Measurements from ENCODE around the gene UCN2. TPM values are rescaled to one million over a fixed set of nuclear protein-coding genes. Genes with fewer than 3 reads are reported as not detected.
A peak's percentile ranks its signal among the peaks of the same experiment; 100 is the strongest.
"Not testable (repeated sequence)": the region's sequence is repeated elsewhere in the genome, so short reads cannot be mapped to it uniquely, and the experiment has no call there.

The UCN2 gene
- total RNA-seq, 2 donors from 2014 or later, result not detected

DNA sequence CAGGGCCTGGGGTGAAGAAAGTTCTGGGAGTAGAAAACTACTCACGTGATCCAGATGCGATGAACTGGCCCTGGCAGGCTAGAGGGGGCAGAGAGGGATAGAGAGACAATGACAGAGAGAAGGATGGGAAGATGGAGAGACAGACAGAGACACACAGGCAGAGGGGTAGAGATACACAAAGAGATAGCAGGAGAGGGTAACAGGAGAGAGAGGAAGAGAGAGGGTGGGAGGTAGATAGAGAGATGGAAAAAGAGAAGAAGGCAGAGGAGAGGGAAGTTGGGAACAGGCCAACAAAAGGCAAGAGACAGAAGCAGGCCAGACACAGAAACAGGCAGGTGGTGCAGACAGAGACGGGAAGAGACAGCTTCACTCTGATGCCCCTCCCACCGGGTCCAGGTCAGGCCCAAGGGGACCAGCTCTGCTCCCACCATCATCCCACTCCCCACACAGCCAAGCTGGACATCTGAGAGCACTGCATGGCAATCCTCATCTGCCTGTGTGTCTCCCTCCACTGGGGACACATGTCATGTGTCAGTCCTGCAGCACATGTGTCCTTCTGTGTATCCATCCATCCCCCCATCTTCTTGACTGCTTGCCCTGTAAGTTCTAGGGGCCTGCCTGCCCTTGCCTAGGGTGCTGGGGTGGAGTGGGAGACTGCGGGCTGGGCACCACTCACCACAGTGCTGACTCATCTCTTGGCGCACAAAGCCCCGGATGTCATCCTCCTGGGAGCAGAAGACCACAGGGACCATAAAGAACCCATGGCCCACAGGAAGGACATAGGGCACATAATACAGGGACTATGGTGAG lies 2.2 kb upstream of the UCN2 start:
- peak in 1 of 2 donors; percentile 19 for ATAC-seq
- no peak for DNase-seq
- intact Hi-C loops (cut with DNase I), result no loop called here

DNA sequence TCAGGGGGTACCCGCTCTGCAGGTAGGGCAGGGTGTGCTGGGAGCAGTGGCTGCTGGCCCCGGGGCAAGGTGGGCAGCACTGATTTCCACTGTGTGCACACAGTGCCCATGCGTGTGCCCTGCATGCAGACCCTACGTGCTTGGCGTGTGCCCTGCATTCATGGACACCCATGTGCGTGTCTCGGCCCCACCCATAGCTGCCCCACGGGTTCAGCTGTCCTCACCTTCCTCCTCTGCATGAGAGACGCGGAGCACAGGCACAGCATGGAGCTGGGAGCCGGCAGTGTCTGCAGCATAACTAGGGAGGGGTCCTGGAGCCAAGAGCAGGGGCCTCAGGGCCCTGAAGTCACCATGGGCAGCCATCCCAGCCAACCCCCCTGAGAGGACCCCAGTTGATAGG lies 1.6 kb upstream of the UCN2 start:
- ATAC-seq, result no peak
- no peak for DNase-seq

DNA sequence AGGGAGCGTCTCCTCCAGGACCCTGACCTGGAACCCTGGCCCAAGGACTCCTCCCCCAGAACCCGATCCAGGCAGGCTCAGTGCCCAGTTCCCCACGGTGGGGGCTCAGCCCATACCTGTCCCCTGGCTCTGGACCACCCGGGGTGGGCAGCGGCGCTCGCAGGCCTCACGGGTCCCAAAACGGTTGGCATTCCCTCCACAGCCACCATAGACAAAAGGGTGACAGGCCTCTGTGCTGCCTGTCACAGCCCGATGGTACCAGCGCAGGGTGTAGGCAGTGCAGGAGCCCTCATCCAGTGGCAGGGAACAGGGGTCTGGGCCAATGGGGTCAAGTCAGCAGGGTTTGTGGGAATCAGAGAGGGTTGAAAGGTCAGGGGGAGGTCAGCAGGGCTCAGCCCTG lies 1.1 kb upstream of the UCN2 start:
- intact Hi-C loops (cut with DNase I), result no loop called here
- ATAC-seq (no peak), DNase-seq (no peak)

More for the DNA sequence above, 1.6 kb upstream of the UCN2 start:
- intact Hi-C loops (cut with DNase I), result no loop called here

DNA sequence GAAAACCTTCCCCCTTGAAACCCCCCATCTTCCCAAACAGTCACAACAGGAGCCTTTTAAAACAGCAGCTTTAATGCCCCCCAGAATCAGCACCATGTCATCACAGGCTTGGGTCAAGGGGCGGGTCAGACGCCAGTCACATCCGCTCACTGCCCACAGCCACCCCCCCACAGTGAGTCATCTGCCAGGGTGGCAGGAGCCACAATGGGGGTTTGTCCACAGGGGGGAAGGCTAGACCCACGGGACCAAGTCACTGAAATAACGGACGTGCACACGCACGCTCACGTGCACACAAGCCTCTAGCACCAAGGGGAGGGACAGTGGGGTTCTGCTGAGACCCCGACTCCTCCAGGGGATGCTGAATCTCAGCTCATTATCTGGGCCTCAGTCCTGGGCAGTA lies 441 bp upstream of the UCN2 start:
- intact Hi-C loops (cut with DNase I), result no loop called here
- ATAC-seq (peak in 1 of 2 donors; percentile 25), DNase-seq (peak; percentile 61)

DNA sequence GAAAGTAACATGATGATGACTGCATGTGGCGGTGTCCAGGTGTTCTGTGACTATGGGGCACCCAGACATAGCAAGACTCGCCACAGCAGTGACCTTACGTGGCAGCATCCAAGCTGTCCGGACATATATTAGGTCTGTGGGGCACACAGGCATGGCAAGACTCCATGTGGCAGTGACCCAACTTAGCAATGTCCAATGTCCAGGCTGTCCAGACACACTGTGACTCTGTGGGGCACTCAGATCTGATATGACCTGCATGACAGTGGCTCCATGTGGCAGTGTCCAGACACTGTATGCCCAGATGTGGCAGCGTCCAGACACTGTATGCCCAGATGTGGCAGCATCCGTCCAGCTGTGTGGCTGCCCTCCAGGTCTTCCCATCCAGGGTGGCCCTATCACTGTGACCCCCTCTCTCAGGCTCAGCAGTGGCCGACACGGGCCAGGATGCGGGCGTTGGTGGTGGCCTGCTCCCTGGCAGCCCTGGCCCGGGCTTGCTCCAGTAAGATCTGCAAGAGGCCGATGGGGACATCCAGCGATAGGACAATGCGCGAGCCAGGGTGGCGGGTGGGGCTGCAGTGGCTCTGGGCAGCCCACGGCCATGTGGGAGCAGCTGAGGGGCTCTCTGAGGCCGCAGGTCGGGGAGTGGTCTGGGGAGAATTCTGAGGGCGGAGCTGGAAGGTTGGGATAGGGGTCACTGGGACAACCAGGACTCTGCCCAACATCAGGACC lies 1.1 kb downstream of the UCN2 start:
- DNase-seq (no peak), ATAC-seq (no peak)
- intact Hi-C loops (cut with DNase I), result no loop called here

DNA sequence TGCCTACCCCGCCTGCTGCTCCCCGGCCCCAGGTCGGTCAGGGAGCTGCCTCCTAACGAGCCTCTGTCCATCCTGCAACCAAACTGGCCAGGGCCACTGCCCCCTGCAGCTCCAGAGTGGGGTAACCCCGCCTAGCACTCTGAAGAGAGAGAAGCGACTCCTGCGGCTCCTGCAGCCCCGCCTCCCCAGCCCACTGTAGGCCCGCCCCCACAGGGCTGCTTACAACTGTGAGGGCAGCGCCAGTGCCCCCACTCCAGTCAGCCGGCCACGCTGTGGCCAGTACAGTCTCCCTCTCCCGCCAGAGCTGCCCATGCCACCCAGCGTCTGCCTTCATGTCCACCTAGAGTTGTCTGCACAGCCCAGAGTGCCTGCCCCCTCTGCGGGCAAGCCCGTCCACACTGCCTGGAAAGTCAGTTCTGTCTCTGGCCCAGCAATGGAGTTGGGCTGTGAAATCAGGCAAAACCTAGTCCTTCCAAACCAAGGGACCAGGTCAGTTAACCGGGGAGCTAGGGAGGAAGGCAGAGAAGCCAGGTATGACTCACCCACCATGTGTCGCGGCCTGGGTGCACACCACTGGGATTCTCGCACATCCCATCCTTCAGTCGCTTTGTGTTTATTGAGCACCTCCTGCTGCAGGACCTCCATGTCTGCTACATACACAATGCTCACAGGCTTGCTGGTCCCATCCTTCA lies 2.4 kb downstream of the UCN2 start:
- DNase-seq (peak; percentile 61), ATAC-seq (peak; percentile 12 to 20)
- intact Hi-C loops (cut with DNase I), result no loop called here

DNA sequence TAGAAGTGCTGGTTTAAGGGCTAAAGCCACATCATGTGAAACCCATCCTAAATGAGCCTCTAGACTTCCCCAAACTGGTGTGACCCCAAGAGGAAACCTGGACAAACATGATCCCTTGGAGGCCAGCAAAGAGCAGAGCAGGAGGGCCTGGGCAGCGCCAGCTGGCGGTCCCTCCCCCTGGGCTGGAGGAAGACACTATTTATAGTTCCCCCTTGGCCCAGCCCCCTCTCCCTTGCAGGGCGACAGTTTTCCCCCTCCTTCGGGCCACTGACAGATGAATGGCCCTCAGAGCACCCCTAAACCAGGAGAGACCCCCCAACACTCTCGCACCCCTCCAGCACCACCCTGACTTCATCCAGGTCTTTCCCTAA lies 2.9 kb downstream of the UCN2 start:
- no peak for DNase-seq
- intact Hi-C loops (cut with DNase I), result no loop called here

DNA sequence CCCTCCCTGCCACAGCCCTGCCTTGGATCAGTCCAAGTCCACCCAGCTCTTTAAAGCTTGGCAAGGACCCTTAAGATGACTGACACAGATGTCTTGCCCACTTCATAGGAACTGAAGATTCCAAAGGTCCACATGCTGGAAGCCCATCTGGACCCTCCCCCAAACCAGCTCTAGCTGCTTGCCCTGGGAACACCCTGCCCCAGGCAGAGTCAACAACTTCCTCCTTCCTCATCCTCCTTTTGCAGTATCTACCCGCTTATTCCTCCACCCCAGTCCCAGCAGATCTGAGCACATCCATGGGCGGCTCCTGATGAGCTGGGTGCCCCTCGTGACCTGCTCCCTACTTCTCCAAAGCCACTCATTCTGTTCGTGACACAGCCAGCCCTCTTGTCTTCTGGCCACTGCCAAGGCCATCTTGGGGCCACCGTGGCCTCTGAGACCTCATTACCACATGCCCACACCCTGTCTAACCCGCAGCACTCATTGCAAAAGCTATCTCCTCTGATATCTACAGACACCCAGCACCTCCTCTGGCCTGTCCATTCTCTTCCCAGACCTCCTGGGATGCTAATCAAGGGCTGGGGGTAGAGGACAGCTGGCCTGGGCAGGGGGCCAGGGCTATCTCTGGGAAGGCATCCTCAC lies 5.0 kb downstream of the UCN2 start:
- intact Hi-C loops (cut with DNase I), result no loop called here
- DNase-seq (peak; percentile 53), ATAC-seq (peak in 1 of 2 donors; percentile 0)

More for the DNA sequence above, 2.9 kb downstream of the UCN2 start:
- peak in 1 of 2 donors; percentile 3 for ATAC-seq

DNA sequence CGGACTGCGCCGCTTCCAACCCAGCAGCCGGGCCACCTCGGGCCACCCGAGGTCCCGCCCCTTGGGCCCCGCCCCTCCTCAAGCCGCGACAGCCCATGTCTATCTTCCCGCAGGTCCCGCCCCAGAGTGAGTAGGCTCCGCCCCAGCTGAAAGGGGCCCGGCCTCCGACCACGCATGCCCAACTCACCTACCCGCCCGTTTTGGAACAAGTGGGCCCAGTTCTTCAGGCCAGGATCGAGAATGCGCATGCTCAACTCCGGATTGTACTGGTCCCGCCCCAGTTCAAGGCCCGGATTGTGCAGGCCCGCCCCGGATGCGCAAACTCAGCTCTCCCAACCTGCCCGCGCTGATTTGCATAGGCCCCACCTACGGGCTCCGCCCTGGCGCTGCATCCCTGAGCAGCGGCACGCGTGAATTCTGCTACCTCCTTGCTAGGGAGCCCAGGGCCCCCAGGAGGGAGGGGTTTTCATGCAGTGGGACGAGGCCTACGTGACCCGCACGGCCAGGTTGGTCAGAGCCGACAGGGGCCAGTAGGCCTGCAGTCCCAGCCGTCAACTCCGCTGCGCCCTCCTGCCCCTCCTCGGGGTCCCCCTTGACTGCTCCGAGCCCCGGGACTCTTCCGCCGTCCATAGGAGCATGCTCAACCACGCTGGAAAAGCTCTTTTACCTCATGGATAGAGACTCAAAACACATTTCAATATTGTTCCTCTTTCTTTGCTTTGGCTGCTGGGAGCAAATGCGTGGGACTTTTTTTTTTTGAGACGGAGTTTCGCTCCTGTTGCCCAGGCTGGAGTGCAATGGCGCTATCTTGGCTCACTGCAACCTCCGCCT lies 6.6 kb downstream of the UCN2 start, which contains the start of gene PFKFB4:
PFKFB4 (minus strand) TSS at position 8 of the 831 bp plus-strand sequence. CDS start 26 bp downstream, outside the sequence.
- DNase-seq (peak; percentile 99), ATAC-seq (peak; percentile 92 to 93)
- intact Hi-C loops (cut with DNase I), result no loop called here

DNA sequence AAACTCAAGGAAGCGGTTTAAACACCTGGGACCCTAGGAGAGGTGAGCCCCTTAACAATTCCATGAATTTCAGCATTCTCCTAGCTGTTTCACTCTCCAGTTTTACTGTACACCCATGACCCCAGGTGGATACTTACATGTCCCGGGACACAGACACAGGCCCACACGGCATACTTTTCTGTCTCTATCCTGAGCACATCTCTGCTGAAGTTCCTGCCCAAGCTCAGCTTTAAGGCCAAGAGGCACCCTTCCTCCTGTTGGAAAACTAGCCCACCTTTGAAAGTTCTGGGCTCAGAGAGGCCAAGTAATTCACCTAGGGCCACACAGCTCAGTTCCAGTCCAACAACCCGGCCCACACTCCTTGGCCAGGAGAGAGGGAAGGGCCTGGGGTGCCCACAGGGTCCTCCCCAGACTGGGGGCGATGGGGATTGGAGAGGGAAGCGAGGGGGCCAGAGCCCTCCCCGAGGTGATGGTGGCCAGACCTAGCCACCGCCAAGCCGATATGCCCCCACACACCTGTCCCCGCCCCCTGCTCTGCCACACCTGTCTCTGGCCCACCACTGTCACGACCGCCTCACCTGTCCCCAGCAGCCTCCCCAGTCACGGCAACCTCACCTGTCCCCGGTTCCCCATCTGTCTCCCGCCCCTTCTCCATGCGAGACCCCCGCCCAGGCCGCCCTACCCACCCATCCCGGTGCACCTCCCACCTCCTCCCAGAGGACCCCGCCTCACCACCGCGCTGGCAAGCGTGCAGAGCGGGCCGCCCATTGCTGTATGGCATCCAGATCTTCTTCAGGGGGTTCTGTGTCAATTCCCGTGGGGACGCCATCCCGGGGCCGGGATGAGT lies 7.4 kb downstream of the UCN2 start:
- intact Hi-C loops (cut with DNase I), result no loop called here
- DNase-seq (no peak), ATAC-seq (no peak)

DNA sequence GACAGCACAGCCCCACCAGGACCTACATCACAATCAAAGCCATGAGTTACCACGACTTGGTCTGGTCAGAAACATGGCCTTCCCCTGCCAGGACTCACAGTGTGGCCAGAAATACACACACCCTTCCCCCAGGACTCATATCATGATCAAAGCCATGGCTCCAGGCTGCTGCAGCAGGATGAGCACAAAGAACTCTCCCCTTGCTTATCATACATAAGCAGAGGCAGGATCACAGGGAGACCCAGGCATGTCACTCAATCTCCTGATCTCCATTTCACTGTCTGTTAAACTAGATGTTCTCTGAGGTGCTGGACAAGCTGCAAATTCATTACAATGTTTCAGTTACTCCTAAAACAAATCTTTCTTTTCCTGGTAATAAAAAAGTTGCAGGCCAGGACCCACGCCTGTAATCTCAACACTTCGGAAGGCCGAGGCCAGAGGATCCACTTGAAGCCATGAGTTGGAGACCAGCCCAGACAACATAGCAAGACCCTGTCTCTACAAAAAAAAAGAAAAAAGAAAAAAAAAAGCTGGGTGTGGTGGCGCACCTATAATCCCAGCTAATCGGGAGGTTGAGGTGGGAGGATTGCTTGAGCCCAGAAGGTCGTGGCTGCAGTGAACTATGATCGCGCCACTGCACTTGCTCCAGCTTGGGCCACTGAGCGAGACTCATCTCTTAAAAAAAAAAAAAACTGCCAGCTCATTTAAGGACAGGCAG lies 8.2 kb downstream of the UCN2 start:
- ATAC-seq (no peak), DNase-seq (no peak)
- intact Hi-C loops (cut with DNase I), result no loop called here

DNA sequence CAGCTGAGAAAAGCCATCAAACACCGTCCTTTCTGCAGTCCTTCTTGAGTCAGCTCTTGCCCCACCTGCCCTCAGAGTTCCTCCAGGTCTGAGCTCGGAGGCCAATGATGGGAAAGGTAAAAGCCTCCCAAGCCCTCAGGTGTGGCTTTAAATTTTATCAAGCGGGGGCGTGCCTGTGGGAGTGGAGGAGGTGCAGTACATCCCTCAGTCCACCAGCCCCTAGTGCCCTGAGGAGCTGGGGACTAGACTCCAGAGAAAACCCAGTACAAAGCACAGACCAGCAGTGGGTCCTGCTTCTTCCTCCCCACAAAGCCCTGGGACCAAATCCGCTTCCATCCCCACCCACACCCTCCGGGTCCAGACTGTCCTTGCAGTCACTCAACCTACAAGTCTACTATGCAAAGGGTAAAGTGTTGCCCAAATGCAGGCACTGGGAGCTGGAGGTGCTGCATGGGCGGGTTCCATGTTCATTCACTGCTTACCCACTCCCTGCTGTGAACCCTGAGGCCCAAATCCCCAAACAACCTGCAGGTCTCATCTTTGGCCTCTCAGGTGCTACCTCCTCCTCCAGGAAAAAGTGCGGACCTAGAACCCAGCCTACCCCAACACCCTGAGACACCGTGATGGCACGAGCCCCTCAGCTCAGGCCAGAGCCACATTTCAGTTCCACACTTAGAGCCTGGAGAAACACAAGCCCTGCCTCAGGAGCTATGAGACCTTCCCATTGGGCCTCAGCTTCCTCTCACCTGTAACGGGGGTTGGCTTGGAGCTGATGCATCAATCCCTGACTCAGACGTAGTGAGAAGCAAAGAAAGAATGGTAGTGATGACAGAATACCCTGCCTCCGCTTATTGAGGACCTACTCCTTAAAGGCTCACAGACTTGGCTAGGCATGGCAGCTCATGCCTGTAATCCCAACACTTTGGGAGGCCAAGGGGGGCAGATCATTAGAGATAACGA lies 9.4 kb downstream of the UCN2 start:
- intact Hi-C loops (cut with DNase I), result no loop called here
- no peak for ATAC-seq
- no peak for DNase-seq

DNA sequence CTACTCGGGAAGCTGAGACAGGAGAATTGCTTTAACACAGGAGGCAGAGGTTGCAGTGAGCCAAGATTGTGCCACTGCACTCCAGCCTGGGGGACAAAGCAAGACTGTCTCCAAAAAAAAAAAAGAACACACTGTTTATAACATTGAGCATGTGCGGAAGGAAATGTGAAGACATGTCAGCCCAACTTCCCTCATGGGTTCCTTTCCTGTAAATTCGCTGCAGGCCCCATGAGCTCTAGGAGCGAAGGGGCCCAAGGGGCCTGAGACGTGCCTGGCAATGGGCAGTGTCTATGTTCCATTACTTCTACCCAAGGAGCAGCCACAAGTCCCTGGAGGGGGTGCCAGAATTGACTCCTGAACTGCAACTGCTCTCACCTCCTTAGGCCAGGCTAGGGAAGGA lies 10.2 kb downstream of the UCN2 start:
- DNase-seq (no peak), ATAC-seq (no peak)
- intact Hi-C loops (cut with DNase I), result no loop called here

DNA sequence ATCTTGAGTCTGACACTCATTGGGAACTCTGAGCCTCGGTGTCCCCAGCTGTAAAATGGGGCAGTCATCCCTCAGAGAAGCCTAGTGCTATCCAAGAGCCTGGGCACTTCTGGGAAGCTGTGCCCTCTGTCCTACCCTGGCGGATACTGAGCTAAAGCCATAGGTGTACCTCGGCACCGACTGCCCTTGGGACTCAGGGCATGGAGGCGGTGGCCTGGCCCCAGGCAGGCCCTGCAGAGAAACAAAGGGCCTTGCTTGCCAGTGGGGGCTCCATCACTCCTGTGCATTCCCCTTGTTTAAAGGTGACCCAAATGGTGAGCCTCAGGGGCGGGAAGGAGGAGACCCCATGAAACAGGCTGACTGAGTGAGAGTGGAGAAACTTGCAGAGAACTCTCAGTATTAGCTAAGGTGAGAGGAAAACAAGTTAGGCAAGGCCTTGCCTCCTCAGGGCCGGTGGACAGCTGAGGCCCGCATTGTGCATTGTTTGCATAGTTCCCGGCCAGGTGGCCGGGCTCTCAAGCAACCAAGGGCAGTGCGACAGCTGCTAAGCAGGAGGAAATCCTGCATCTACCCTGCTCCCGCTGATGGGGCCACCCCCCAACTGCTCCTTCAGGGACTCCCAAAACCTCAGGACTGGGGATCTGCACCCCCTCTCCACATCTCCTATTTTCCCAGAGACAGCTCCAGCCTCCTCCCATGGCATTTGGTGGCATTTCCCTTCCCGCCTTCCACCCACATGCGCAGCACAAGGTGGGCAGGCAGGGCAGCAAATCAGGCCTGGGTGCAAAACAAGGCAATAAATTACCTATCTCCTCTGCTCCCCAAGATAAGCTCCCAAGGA lies 11.2 kb downstream of the UCN2 start:
- no peak for DNase-seq
- ATAC-seq, result no peak
- intact Hi-C loops (cut with DNase I), result no loop called here

DNA sequence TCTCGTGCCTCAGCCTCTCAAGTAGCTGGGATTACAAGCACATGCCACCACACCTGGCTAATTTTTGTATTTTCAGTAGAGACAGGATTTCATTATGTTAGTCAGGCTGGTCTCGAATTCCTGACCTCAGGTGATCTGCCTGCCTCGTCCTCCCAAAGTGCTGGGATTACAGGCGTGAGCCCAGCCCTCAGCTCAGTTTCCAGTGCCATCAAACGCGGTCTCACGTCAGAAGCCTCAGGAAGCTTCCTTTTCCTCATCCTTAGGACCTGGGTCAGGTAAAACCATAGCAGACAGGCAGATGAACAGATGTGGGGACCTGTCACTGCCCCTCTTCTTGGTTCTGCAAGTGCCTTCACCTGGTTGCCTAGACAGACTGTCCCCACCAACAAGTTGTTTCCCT lies 11.9 kb downstream of the UCN2 start:
- DNase-seq; intact Hi-C loops (cut with DNase I); ATAC-seq: not testable (repeated sequence)

Data from left cardiac atrium (tissue), 4 donors.